ENCODE measurements around the gene LYAR. TPM values are rescaled to one million over a fixed set of nuclear protein-coding genes. Genes with fewer than 3 reads are reported as not detected.

Gene LYAR
- total RNA-seq, 4 donors from 2014 or later, result 4.5 to 13.0 (median 10.4) TPM

- intact Hi-C loops (cut with DNase I), result no loop called here
- Histone ChIP-seq H3K27me3 (no peaks in the 10 kb centered on the region), H3K36me3 (peaks cover 10 to 19% of the 10 kb centered on the region in 2 donors), H3K4me1 (no peaks in the 10 kb centered on the region), H3K27ac (no peak overlapping the region), H3K9me3 (no peaks in the 10 kb centered on the region), H3K4me3 (replicated peaks in 1 of 3) (no peak overlapping the region)
- no peak for DNase-seq
- TF ChIP-seq, protein P1, sequence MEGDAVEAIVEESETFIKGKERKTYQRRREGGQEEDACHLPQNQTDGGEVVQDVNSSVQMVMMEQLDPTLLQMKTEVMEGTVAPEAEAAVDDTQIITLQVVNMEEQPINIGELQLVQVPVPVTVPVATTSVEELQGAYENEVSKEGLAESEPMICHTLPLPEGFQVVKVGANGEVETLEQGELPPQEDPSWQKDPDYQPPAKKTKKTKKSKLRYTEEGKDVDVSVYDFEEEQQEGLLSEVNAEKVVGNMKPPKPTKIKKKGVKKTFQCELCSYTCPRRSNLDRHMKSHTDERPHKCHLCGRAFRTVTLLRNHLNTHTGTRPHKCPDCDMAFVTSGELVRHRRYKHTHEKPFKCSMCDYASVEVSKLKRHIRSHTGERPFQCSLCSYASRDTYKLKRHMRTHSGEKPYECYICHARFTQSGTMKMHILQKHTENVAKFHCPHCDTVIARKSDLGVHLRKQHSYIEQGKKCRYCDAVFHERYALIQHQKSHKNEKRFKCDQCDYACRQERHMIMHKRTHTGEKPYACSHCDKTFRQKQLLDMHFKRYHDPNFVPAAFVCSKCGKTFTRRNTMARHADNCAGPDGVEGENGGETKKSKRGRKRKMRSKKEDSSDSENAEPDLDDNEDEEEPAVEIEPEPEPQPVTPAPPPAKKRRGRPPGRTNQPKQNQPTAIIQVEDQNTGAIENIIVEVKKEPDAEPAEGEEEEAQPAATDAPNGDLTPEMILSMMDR (IDR thresholded peaks at IDR 0.05), result no peak
- TF ChIP-seq POLR2A (IDR thresholded peaks at IDR 0.05), result no peak
- 42 to 44% methylated on average over 10 of the region's 10 CpGs for WGBS, 2 donors
Observed at GRCh38 chr4:4323705-4324534, 34.0 kb upstream of the LYAR start.

DNA sequence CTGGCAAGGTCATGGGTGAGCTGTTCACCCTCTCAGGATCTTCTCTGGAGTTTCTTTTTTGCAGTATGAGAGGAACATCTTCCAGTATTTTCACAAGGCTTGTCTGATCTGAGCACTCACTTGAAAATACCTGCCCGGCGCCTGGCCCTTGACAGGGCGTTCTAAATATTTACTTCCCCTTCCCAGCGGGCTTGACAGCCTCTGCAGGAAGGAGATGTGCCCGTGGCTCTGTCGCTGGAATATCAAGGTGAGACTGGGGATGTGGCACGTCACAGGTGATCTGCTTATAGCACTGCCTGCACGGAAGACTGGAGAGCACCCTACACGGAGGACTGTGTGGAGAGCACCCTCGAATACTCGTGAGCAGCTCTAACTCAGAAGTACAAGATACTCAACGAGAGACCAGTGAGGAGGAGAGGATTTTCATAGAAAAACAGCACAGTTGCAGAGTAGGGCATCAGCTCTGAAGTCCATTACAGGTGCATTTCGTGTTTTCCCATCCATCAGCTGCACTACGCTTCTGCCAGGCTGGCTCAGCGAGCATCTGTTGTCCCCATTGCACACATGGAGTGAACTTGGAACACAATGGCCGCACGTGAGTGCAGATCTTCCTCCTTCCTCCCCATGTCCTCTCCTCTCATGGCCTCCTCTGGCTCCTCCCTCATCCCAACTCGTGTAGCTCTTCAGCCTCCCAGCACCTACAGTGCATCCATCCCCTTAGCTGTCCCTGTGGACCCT is 32.2 kb upstream of the LYAR start:
- H3K27ac ChIP-seq, result no peak overlapping the region
- intact Hi-C loops (cut with DNase I), result no loop called here
- DNase-seq, result no peak
- H3K27me3 ChIP-seq, result no peaks in the 10 kb centered on the region
- H3K9me3 ChIP-seq, result no peaks in the 10 kb centered on the region
- H3K4me1 ChIP-seq, result no peaks in the 10 kb centered on the region
- peaks cover 19 to 24% of the 10 kb centered on the region in 2 donors for H3K36me3 ChIP-seq
- H3K4me3 ChIP-seq (replicated peaks in 1 of 3), result no peak overlapping the region
- TF ChIP-seq POLR2A (IDR thresholded peaks at IDR 0.05), result no peak
- TF ChIP-seq, protein P1 (IDR thresholded peaks at IDR 0.05), result no peak
- 73 to 78% methylated on average over 18 of the region's 18 CpGs for WGBS, 2 donors

GRCh38 chr4:4320951-4321714 is 31.2 kb upstream of the LYAR start:
- peaks cover 22 to 32% of the 10 kb centered on the region in 2 donors for H3K36me3 ChIP-seq
- DNase-seq, result no peak
- intact Hi-C loops (cut with DNase I), result no loop called here
- no peaks in the 10 kb centered on the region for H3K4me1 ChIP-seq
- H3K27me3 ChIP-seq, result no peaks in the 10 kb centered on the region
- no peak overlapping the region for H3K27ac ChIP-seq
- H3K4me3 ChIP-seq (replicated peaks in 1 of 3), result no peak overlapping the region
- H3K9me3 ChIP-seq, result no peaks in the 10 kb centered on the region
- 94 to 95% methylated on average over 26 of the region's 26 CpGs for WGBS, 2 donors
- no peak for TF ChIP-seq POLR2A (IDR thresholded peaks at IDR 0.05)
- TF ChIP-seq, protein P1 (IDR thresholded peaks at IDR 0.05), result no peak

DNA sequence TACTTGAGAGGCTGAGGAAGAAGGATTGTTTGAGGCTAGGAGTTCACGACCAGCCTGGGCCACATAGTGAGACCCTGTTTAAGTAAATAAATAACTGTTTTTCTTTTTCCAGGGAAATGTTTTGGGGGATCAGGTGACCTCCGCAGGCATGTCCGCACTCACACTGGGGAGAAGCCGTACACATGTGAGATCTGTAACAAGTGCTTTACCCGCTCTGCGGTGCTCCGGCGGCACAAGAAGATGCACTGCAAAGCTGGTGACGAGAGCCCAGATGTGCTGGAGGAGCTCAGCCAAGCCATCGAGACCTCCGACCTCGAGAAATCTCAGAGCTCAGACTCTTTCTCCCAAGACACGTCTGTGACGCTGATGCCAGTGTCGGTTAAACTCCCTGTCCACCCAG is 30.6 kb upstream of the LYAR start:
- Histone ChIP-seq H3K36me3 (peaks cover 25 to 32% of the 10 kb centered on the region in 2 donors), H3K27ac (no peak overlapping the region), H3K4me1 (no peaks in the 10 kb centered on the region), H3K27me3 (no peaks in the 10 kb centered on the region), H3K9me3 (no peaks in the 10 kb centered on the region), H3K4me3 (replicated peaks in 1 of 3) (no peak overlapping the region)
- intact Hi-C loops (cut with DNase I), result no loop called here
- no peak for DNase-seq
- WGBS, 2 donors, result 94 to 98% methylated on average over 14 to 15 of the region's 15 CpGs
- TF ChIP-seq, protein P1 (IDR thresholded peaks at IDR 0.05), result no peak
- TF ChIP-seq POLR2A (IDR thresholded peaks at IDR 0.05), result no peak

Measured in thyroid gland (tissue), 4 donors.